ENCODE measurements around the gene TOMM34.

DNA sequence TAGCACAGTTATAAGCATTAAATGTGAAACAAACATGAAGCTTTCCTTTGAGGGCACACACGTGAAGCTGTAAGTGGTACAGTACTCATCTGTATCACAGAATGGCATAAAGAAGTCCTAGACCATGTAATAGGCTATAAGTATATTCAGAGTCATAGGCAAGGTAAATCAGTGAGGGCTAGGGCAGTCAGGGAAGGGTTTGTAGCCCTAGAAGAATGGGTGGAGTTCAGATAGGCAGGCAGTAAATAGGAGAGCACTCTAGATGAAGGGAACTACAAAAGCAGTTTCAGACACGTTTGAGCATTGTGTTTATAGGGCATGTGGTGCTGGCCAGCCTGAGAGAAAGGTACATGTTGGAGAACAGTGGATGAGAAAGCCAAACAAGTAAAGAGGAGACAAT lies 65.2 kb downstream of the TOMM34 start:
- TF ChIP-seq CTCF (IDR thresholded peaks at IDR 0.05) (no peak), ZFX (IDR thresholded peaks at IDR 0.05; ENCODE audit: borderline replicate concordance) (no peak)
